WERI-Rb-1 (cell line): Measurements from ENCODE around the gene LEAP2.

Source experiments
- DNase-seq: peaks from one replicate; pipeline ENCODE4 v3.0.0-alpha.2; 2020
- H3K27ac ChIP-seq: fragments of 250-450 bp; sonication (Bioruptor Pico); 2 replicates; pipeline ENCODE4 v1.5.1; 2020; ENCODE audit warnings: mild to moderate bottlenecking, moderate library complexity
- H3K27me3 ChIP-seq: fragments of 250-450 bp; sonication (Bioruptor Pico); 2 replicates; pipeline ENCODE4 v1.5.1; 2021; ENCODE audit warnings: mild to moderate bottlenecking, low read depth, moderate library complexity; ENCODE audit not compliant: insufficient read depth, severe bottlenecking
- H3K36me3 ChIP-seq: fragments of 250-450 bp; sonication (Bioruptor Pico); 2 replicates; pipeline ENCODE4 v1.5.1; 2020; ENCODE audit warnings: mild to moderate bottlenecking, moderate library complexity
- H3K4me3 ChIP-seq: 2 replicates; pipeline ENCODE4 v1.5.1; 2011; ENCODE audit warnings: low read depth, mild to moderate bottlenecking, control low read depth, low read length
- H3K9me3 ChIP-seq: fragments of 250-450 bp; sonication (Bioruptor Pico); 2 replicates; pipeline ENCODE4 v1.5.1; 2021; ENCODE audit warnings: mild to moderate bottlenecking, moderate library complexity; ENCODE audit not compliant: severe bottlenecking
- TF ChIP-seq, protein P1 (sequence below): IDR thresholded peaks from 2 replicates; pipeline ENCODE4 v1.5.1; 2011; ENCODE audit warnings: low read depth, mild to moderate bottlenecking, control low read depth, inconsistent platforms, low read length

Gene LEAP2

DNA sequence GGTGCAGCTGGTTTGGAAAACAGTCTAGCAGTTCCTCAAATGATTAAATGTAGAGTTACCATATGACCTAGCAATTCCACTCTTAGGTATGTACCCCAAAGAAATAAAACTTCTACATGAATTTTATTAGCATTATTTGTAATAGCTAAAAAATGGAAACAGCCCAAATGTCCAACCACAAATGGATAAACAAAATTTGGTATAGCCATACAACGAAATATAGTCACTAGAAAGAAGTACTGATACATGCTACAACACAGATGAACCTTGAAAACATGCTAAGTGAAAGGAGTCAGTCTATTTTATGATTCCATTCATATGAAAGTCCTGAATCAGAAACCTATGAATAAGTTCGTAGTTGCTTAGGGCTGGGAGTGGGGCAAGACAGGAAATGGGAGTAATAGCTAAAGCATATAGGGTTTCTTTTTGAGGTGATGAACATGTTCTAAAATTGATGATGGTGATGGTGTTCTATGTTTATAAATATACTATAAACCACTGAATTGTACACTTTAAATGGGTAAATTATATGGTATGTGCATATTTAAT lies 13.5 kb upstream of the LEAP2 start:
- H3K36me3 ChIP-seq = no peaks in the 10 kb centered on the region
- H3K27me3 ChIP-seq = no peaks in the 10 kb centered on the region
- DNase-seq = no peak
- no peaks in the 10 kb centered on the region for H3K9me3 ChIP-seq
- TF ChIP-seq, protein P1, sequence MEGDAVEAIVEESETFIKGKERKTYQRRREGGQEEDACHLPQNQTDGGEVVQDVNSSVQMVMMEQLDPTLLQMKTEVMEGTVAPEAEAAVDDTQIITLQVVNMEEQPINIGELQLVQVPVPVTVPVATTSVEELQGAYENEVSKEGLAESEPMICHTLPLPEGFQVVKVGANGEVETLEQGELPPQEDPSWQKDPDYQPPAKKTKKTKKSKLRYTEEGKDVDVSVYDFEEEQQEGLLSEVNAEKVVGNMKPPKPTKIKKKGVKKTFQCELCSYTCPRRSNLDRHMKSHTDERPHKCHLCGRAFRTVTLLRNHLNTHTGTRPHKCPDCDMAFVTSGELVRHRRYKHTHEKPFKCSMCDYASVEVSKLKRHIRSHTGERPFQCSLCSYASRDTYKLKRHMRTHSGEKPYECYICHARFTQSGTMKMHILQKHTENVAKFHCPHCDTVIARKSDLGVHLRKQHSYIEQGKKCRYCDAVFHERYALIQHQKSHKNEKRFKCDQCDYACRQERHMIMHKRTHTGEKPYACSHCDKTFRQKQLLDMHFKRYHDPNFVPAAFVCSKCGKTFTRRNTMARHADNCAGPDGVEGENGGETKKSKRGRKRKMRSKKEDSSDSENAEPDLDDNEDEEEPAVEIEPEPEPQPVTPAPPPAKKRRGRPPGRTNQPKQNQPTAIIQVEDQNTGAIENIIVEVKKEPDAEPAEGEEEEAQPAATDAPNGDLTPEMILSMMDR = no peak
- no peak overlapping the region for H3K4me3 ChIP-seq
- H3K27ac ChIP-seq = no peak overlapping the region

DNA sequence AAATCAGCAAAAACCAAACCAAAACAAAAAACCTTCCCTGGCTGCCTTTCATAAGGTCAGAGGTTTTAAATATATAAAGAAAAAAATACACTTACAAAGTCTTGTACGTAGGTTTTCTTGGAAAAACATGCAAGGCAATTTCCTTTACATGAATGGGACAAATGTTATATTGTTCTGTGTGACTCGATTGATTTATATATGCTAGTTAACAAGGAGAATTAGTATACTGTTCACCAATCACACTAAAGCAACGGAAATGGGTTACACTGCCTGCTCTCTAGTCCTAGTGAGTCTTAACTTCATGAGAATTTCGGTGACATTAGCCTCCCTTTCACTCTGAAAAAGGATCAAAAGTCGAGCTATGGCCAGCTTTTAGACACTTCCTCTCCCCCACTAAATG lies 12.7 kb upstream of the LEAP2 start:
- TF ChIP-seq, protein P1 = no peak
- Histone ChIP-seq H3K4me3 (no peak overlapping the region), H3K36me3 (no peaks in the 10 kb centered on the region), H3K9me3 (no peaks in the 10 kb centered on the region), H3K27ac (no peak overlapping the region), H3K27me3 (no peaks in the 10 kb centered on the region)
- DNase-seq = no peak

DNA sequence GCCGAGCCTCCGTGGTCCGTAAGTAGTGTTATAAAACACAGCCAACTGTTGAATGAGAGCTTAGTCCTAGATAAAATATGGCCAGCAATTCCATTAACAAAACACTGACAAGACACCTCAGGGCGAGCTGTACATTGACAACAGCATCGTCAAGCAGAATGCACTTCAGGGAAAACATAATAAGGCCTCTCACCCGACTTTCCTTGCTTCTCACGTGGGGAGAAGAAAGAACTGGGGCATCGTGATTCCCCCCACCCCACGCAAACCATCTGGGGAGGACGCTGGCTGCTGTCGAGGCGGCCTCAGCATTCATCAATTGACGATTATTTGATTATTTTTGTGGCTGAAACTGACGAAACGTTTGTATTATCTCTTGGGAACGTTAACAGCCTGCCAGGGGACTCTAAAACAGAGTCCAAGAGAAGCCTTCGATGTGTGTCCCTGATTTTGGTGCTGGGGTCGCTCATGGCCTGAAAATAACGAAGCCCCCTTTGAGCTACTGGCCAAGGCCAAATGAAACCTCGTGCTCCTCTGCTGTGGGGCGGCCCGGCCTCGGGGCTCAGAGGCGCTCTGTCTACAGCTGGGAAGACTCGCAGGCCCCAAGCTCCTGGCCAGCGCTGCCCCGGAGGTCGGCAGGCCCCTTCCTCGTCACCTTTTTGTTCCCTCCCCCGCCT lies 7.7 kb upstream of the LEAP2 start:
- TF ChIP-seq, protein P1 = no peak
- H3K36me3 ChIP-seq = peaks cover 38% of the 10 kb centered on the region
- DNase-seq = no peak
- no peaks in the 10 kb centered on the region for H3K9me3 ChIP-seq
- H3K27ac ChIP-seq = peak overlapping the region; percentile 87
- H3K4me3 ChIP-seq = peak overlapping the region; percentile 89
- H3K27me3 ChIP-seq = no peaks in the 10 kb centered on the region

DNA sequence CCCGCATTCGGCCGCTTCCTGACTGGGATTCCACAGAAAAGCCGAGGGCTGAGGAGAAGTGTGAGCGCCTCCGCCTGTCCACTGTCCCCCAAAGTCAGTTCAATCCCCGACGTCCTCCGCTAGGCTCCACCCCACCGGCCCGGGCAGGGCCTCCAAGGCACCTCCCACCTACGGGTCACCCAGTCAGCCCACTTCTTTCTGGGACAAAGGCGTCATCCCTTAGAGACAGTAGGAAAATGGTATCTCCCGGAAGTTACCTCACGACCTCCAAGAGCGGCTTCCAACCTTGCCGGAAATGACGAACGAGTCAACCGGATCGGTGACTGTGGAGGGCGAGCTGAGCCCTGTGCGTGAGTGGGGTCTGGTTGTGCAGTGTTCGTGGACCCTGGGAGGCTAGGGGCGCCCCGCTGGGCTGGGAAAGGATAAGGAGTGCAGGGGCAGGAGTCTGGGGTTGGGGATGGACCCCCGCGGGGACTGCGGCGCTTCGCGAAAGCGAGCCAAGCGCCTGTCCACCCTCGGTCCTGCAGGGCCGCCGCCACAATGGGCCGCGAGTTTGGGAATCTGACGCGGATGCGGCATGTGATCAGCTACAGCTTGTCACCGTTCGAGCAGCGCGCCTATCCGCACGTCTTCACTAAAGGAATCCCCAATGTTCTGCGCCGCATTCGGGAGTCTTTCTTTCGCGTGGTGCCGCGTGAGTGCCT lies 7.0 kb upstream of the LEAP2 start, which contains the start of the genes GDF9 and UQCRQ:
Gene GDF9 (minus strand): TSS at position 128 of the 704 bp plus-strand sequence. CDS start 1,936 bp downstream, outside the sequence.
Gene UQCRQ (plus strand): TSS at position 301 of the 704 bp plus-strand sequence. CDS start 240 bp downstream, at position 541.
- Histone ChIP-seq H3K36me3 (peaks cover 39% of the 10 kb centered on the region), H3K4me3 (peak within 1 kb of the TSS; percentile 89), H3K27ac (peak within 1 kb of the TSS; percentile 87), H3K27me3 (no peaks in the 10 kb centered on the region), H3K9me3 (no peaks in the 10 kb centered on the region)
- TF ChIP-seq, protein P1 = peak; percentile 50
- DNase-seq = peak; percentile 98

DNA sequence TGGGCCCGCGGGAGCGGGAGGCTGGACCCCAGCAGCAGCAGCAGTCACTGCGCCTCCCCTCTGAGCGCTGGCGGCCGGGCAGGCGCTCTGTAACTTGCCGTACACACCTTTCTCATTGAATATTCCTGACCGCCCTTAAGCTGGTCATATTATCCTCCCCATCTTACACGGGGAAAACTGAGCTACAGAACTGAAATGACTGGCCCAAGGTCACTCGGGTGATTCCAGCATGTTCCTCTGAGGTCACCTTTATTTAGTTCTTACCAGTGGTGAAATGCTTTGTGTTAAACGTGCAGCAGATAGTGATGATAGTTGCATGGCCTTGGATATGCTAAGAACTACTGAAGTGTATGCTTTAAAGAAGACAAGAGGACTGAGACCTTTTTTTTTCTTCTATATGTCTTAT lies 6.4 kb upstream of the LEAP2 start:
- H3K9me3 ChIP-seq = no peaks in the 10 kb centered on the region
- TF ChIP-seq, protein P1 = no peak
- H3K36me3 ChIP-seq = peaks cover 44% of the 10 kb centered on the region
- no peak for DNase-seq
- no peaks in the 10 kb centered on the region for H3K27me3 ChIP-seq
- peak overlapping the region; percentile 87 for H3K27ac ChIP-seq
- H3K4me3 ChIP-seq = peak overlapping the region; percentile 89
